ENCODE results near the gene MATCAP1.
A peak's percentile ranks its signal among the peaks of the same experiment; 100 is the strongest.

Gene MATCAP1

DNA sequence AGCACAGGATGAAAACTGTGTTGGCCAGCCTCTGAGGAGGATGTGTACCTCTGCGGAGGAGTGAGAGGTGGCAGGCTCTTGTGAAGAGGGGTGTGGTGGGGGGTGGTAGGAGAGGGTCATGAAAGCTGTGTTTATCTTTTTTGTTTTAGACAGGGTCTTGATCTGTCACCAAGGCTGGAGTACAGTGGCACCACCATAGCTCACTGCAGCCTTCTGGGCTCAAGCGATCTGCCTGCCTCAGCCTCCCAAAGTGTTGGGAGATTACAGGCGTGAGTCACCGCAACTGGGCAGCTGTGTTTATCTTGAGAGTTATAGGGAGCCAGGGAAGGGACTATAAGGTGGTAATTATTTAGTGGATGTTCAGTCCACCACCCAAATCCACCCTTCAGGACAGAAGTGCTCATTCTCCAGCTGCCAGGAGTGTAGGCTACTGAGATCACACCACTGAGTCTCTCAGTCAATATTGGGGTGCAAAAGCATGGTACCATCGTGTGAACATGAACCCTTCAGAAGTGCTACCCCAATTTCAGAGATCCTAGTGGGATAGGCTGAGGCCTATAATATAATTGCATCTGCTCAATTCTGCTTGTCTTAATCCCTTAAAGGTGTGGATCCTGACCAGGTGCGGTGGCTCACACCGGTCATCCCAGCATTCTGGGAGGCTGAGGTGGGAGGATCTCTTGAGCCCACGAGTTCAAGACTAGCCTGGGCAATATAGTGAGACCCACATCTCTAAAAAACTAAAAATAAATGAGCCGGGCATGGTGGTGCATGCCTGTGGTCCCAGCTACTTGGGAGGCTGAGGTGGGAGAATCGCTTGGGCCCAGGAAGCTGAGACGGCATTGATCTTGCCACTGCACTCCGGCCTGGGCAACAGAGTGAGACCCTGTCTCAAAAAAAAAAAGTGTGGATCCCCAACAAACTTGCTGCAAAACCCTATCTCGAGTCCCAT is 7.0 kb upstream of the MATCAP1 start:
- DNase-seq (ENCODE audit: low spot score), result no peak

DNA sequence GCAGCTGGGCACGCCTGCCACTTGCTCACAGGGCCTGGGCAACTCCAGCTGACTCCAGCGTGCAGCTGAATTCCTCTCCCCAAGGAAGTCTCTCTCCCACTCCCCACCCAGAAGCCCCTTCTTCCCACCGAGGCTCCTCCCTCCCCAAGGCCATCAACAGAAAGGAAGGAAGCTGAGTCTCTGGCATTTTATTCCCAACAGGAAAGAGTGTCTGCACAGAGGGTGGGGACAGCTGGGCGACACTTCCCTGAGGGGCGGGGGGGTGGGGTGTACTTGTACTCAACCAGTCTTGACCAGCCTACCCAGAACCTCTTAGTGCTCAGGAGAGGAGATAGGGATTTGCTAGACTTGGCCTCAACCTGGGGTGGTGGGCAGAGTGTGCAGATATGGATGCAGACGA is 6.3 kb upstream of the MATCAP1 start, which contains the start of gene EXOC3L1:
Gene EXOC3L1 (minus strand): TSS at position 96 of the 400 bp plus-strand sequence. CDS start 460 bp downstream, outside the sequence.
- DNase-seq (ENCODE audit: low spot score), result peak; percentile 87

DNA sequence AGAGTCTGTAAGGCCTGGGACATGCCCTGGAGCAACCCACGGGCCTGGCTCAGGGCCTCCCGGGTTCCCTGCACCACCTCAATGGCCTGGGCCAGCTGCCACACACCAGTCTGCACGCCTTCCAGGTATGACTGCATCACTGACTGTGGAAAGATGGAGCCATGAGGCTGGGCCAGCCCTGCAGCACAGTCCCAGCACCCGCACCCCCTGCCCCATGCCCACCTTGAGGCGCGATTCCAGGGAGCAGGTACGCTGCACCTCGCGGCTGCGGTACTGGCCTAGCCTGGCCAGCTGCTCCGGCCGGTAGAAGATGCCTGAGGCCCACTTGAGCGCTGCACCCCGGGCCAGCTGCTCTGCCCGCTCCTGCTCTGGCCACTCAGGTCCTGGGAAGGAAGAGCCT is 5.0 kb upstream of the MATCAP1 start:
- no peak for DNase-seq (ENCODE audit: low spot score)

DNA sequence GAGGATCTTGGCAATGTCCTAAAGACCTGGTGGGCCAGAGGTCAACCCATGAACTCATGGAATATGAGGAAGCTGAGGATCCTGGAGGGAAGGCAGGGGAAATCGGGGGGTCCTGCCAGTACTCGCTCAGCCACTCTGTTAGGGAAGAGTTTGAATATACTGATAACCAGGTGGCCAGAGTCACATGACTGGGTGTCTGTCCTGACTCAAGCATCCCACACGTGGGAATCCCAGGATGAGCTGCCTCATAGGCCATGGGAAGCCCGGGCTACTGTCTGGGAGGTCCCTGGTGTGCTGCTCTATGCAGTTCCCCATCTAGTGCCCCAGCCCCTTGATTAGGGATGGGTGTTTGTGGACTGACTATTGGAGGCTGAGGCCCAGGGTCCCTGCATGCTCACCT is 4.6 kb upstream of the MATCAP1 start:
- no peak for DNase-seq (ENCODE audit: low spot score)

DNA sequence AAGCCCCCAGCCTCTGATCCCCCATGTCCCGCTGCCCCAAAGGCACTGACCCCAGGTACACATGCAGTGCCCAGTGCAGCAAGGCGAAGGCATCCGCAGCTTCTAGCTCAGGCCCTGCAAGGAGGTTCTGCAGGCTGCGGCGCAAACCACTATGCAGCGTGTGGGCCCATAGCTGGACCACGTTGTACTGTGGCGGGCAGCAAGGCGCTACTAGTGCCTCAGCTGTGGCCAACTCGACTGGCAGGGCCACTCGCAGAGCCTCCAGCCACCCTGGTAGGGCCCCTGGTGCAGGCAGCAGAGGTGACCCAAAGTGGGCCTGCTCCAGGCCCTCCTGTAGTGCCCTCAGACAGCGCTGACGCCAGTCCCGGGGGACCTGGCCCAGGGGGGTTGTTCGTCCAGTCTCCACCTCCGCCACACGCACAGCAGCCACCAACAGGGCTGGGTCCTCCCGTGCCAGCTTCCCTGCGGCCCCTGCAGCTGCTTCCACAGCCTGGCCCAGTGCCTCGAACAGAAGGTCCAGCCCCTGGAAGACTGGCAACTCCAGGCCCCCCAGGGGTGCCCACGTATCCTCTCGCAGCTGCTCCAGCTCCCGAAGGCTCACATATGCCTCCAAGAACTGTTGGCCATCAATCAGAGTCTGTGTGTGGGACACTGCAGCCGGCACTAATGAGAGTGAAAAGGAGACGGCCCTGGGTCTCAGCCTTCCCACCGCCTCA is 3.6 kb upstream of the MATCAP1 start:
- DNase-seq (ENCODE audit: low spot score), result no peak

DNA sequence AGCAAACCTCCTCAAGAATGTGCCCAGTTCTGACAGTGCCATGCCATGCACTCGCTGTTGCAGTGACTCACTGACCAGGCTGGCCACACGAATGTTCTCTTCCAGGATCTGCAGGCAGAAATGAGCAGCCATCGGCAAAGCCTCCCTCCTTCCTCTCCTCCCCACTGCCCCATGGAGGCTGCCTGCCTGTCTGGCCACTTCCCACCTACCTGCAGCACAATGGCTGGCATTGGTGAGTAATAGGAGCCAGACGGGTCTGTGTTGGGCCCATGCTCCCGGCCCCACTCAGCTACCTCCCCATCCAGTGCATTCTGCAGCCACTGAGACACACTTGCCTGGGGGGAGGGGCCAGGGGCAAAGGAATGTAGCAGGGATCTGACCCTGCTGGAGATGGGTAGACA is 2.8 kb upstream of the MATCAP1 start:
- DNase-seq (ENCODE audit: low spot score), result peak; percentile 61

DNA sequence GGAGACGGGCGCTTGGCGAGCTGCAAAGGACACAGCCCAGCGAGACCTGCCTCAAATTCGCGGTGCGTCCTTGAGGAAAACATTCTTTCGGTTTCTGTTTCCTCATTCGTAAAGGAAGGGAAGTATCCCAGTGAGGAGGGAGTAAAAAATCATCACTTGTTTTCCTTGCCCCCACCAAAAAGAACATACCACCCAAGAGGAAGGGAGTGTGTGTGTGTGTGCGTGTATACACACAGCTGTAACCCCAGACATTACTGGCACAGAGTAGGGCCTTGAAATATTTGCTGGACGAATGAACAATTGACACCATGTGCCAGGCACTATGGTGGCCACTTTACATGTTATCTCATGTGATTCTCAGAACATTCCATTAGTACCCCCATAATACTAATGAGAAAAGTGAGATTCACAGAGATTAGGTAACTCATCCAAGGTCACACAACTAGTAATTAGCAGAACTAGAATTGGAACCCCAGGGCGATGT is 1.9 kb upstream of the MATCAP1 start:
- DNase-seq (ENCODE audit: low spot score), result no peak

DNA sequence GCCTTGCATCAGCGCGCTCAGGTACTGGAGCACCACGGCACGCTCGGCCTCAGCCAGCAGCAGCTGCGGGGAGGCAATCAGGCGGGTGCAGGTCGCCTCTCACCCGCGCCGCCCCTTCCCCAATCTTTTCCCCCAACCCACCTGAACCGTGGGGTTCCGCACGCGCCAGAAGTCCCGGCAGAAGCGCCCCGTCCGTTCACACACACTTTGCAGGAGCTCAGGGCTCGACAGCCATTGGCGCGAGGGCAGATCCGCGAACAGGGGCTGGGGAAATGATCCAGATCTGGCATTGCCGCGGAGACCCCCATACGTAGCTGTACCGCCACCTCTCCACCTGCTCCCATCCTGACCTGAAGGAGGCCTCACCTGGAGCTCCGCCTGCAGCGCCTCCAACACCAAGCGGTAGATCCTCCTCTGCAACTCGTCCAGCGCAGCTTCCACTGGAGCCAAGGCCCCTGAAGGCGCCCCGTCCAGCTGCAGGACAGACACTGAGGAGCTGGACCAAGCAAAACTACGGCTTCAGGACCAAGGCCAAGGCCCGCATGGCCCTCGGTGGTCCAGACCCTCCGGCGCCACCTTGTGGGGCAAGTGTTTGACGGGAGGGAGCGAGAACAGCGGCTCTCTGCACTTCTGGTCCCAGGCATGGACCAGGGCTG is 1.4 kb upstream of the MATCAP1 start:
- peak; percentile 87 for DNase-seq (ENCODE audit: low spot score)

DNA sequence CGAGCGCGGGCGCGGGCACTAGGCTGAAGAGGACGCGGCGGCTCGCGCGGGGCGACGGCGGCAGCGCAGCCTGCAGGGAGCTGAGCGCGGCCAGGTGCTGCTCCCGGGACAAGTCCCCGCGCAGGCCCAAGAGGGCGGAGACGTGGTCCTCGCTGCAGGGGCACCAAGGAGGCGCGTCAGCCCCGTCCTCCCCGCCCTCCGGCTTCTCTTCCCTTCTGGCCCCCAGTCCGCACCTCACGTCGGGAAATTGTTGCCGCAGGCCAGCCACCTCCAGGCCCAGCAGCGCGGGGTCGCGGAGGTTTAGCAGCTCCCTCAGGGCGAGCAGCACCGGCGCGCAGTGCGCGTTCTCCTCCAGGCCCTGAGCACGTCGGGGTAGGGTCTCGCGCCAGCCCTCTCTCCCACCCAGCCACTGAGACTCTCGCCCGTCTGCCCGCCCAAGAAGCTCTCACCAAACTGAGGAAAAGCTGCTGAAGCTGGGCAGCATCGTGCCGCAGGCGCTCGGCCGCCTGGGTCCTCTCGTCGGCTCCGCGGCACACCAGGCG is 761 bp upstream of the MATCAP1 start:
- DNase-seq (ENCODE audit: low spot score), result no peak

DNA sequence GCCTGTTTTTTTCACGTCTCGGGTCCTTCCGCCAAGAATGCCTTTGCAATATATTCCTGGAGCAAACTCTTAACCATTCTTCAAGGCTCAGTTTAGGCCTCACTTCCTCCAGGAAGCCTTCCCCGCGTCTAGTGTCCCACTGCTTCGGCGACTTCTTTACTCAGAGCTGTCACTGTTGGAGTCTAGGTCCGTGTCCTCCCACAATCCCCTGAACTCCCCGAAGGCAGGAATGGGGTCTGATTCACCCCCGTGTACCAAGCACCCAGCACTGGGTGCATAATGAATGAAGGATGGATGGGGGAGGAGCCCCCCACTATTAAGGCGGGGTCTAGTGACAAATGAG is 508 bp downstream of the MATCAP1 start:
- DNase-seq (ENCODE audit: low spot score), result no peak

DNA sequence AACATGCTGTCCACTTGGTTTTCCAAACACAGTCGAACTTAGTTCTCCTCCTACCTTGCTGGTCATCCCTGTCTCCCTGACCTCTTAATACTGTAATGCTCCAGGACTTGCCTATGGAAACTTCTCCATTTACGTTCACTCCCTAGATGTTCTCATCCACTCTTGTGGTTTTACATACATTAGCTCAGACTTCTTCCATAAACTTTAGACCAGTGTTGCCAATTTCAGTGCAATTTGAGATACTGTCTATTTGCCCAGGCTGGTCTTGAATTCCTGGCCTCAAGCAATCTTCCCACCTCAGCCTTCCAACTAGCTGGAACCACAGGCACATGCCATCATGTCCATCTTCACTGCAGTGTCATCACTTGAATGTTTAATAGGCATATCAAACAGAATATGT is 1.5 kb downstream of the MATCAP1 start:
- no peak for DNase-seq (ENCODE audit: low spot score)

DNA sequence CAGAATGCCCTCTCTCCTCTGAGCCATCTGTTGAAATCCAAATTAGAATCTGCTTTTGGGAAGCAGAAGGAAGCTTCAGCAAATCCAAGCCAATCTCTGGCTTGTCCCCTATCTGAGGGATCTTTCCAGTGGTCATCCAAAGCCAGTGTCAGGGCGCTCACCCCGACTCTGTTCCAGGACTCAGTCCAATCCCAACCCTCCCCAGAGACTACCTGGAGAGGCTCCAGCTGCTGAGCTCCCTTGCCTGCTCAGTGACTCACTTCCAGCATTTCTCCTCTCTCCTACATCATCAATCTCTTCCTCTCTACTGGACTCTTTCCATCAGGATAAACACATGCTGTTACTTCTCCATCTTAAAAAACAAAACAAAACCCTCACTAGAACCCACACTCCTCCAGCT is 2.4 kb downstream of the MATCAP1 start:
- no peak for DNase-seq (ENCODE audit: low spot score)

DNA sequence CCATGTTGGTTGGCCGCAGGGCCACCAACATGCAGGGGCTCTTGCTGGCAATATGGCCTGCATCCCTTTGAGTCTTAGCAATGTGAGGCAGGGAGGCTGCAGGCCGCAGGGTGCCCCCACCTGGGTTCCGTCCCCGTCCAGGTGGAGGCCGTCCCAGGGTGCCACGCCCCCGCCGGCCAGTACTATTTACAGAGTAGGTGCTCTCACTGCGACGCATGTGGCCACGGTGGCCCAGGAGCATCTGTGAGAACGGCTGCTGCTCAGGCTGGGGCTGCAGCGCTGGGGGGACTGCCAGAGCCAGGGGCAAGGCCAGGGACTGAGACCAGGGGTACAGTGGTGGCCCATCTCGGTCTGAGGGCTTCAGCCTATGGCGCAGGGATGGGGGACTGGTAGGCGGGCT is 3.6 kb downstream of the MATCAP1 start:
- no peak for DNase-seq (ENCODE audit: low spot score)

DNA sequence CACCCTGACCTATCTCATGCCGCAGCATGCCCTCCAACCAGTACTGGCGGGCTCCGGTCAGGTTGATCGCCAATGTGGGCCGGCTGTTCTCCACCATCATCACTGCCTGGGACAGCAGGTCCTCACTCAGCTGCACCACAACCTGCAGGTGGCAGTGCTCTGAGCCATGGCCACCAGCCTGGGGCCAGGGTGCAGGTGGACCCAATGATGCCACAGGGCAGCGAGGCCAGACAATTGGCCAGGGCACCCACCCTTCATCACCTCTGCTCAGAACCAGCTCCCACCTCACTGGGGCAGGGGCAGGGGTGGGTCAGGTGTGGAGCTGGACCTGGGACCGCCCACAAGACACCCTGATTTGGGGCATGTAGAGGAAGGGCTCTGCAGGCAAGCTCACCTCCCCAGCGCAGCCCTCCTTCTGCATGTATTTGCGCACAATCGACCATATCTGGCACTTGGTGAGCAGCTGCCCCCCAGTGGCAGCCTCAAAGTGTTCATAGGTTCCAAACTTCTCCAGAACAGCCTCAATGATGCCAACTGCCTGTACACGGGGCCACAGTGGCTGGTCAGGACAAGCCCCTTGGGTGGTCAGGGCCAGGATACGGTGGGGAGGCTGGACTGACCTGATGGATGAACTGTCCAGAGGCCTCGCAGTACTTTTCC is 4.2 kb downstream of the MATCAP1 start:
- DNase-seq (ENCODE audit: low spot score), result no peak

DNA sequence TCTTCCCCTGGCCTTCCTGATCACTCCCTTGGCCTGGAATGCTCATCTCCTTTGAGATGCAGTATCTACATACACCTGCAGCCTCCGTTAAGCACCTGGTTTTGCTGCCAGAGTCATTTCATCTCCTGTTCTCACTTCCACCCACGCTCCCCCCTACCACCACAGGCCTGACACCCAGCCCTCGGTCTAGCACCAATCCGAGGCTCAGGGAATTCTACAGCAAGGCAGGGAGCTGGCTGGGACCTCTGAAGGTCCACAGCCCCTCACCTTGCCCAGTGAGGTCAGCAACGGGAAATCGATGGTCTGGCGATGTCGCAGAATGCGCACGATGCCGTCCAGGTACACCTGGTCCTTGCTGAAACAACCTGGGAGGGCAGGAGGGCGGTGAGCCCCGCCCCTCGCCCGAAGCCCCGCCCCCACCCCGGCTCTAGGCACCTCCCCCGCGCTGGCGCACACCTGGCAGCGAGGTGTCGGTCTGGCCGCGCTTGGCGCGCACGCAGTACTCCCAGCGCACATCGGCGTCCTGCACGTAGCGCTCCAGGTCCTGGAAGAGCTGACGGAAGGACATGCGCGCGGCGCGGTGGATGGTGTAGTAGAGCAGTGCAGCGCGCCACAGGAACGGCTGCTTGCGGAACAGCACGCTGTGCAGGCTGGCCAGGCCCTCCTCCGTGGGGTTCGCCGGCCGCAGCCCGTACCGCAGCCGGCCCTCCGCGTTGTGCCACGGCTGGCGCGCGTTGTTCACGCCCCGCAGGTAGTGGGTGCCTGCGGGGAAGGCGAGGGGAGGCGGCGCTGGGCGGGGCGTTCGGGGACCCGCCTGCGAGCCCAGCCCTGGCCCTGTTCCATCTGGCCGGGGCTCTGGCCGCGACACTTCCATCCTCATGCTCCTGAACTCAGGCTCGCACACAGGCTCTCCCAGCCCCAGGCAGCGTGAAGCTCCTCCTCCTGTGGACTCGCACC is 5.7 kb downstream of the MATCAP1 start:
- no peak for DNase-seq (ENCODE audit: low spot score)

DNA sequence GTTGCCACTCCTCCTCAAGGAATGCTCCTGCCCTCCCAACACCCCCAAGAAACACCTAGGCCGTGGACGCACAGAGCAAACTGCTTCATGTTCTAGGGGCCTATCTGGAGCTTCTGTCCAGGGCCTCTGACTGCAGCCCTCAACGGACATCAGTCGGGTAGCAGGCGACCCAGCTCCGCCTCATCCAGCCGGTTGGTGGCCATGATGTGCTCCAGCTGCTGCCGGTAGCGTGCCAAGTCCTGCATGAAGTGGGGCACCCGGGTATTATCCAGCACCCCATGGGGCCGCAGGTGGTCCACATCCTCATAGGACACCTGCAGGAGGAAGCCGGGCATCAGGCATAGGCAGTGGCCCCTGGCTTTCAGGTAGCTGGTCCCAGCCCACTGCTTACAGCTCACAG is 7.1 kb downstream of the MATCAP1 start:
- no peak for DNase-seq (ENCODE audit: low spot score)

DNA sequence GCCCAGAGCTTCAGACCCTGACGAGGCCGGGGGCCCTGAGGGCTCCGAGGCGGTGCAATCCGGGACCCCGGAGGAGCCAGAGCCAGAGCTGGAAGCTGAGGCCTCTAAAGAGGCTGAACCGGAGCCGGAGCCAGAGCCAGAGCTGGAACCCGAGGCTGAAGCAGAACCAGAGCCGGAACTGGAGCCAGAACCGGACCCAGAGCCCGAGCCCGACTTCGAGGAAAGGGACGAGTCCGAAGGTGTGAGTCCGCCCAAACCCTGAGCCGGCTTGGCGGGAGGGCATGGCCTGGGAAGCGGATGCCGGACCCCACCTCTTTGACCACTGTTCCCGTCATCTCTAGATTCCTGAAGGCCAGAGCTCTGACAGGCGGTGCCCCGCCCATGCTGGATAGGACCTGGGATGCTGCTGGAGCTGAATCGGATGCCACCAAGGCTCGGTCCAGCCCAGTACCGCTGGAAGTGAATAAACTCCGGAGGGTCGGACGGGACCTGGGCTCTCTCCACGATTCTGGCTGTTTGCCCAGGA is 9.0 kb downstream of the MATCAP1 start:
- no peak for DNase-seq (ENCODE audit: low spot score)

DNA sequence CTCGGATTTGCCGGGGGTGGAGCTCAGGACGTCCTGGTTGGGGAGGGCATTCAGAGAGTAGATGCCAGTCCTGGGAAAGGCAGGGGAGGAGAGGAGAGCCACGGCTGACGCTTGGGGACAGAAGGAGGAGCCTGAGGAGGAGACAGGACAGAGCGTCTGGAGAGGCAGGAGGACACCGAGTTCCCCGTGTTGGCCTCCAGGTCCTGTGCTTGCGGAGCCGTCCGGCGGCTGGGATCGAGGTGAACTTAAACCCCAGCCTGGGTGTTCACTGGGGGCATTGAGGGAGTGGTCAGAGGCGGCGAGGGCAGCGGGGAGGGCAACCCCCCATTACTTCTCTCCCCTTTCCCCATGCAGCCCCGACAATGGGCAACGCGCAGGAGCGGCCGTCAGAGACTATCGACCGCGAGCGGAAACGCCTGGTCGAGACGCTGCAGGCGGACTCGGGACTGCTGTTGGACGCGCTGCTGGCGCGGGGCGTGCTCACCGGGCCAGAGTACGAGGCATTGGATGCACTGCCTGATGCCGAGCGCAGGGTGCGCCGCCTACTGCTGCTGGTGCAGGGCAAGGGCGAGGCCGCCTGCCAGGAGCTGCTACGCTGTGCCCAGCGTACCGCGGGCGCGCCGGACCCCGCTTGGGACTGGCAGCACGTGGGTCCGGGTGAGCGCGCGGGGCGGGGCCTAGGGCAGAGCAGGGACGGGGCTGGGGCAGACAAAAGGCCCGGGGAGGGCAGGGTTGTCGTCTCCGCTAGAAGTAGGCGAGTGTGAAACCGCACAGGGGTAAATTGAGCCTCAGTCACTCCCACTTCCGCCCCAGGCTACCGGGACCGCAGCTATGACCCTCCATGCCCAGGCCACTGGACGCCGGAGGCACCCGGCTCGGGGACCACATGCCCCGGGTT is 9.7 kb downstream of the MATCAP1 start:
- DNase-seq (ENCODE audit: low spot score), result peak; percentile 81

DNA sequence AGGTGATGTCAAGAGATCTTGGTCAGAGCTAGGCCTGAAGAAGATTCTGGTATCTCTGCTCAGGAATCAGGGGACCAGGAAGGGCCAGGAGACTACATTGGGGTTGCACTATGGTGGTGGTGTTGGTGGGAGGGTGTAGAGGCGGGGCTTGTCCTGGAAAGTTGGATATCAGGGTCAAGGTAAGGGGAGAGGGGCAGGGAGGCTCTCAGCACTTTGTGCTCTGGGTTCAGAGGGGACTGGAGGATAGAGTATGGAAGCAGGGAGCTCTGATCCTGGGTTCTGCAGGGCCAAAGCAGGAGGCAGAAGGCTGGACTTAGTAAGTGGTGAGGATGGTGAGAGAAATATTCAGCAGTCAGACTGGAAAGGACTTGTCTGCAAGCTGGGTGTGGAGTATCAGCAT is 10.4 kb downstream of the MATCAP1 start:
- DNase-seq (ENCODE audit: low spot score), result no peak

Measured in kidney capillary endothelial cell (primary cell).